Measurements from ENCODE around the gene RNF151. TPM values are rescaled to one million over a fixed set of nuclear protein-coding genes. Genes with fewer than 3 reads are reported as not detected.

The RNF151 gene
- polyA plus RNA-seq, 2 of the 4 experiments (the other 2 are of a cell fraction): not detected

GRCh38 chr16:1944612-1945199 lies 21.9 kb upstream of the RNF151 start:
- no peak overlapping the region for H3K27ac ChIP-seq
- 94% methylated on average over 16 of the region's 21 CpGs for WGBS (ENCODE audit: missing lambda C conversion rate)
- FAIRE-seq (no peak), ATAC-seq (no peak), DNase-seq (ENCODE audit: low read depth in 1 of 2, low spot score in 1 of 2) (no peak)
- H3K9me3 ChIP-seq: no peaks in the 10 kb centered on the region
- peaks cover 19% of the 10 kb centered on the region for H3K4me1 ChIP-seq
- ChIA-PET CTCF (interaction anchor here (1.7 to 2.3 kb wide), 4 partner anchors 9 to 76 kb away, joined by 3 to 8 read pairs (median 6); partner anchors contain the start of gene RPL3L), POLR2A (interaction anchor here (0.6 to 1.9 kb wide), 2 partner anchors 16 to 211 kb away, joined by 4 to 9 read pairs; partner anchors contain the start of gene TRAF7)
- no peak overlapping the region for H3K4me2 ChIP-seq
- TF ChIP-seq BCL3 (IDR thresholded peaks at IDR 0.05): no peak
- TF ChIP-seq EP300 (IDR thresholded peaks at IDR 0.05): no peak
- no peak for TF ChIP-seq EHMT2 (IDR thresholded peaks at IDR 0.05; ENCODE audit: low read depth)
- no peak for TF ChIP-seq HDAC2 (IDR thresholded peaks at IDR 0.05)
- no peak for TF ChIP-seq GATA3 (IDR thresholded peaks at IDR 0.05; ENCODE audit: borderline replicate concordance)
- no peak for TF ChIP-seq HOXB5 (CRISPR knock-in tag; IDR thresholded peaks at IDR 0.05)
- no peak overlapping the region for H3K4me3 ChIP-seq

GRCh38 chr16:1945559-1946391 lies 20.9 kb upstream of the RNF151 start:
- TF ChIP-seq RAD21 (conservative IDR thresholded peaks at IDR 0.05 in 1 of 2, IDR thresholded peaks at IDR 0.05 in 1 of 2) (no peak), EP300 (IDR thresholded peaks at IDR 0.05) (no peak), EHMT2 (IDR thresholded peaks at IDR 0.05; ENCODE audit: low read depth) (no peak), KDM5A (IDR thresholded peaks at IDR 0.05) (no peak), HMGXB4 (CRISPR knock-in tag; IDR thresholded peaks at IDR 0.05; ENCODE audit: borderline replicate concordance) (no peak)
- TF ChIP-seq, protein P1, sequence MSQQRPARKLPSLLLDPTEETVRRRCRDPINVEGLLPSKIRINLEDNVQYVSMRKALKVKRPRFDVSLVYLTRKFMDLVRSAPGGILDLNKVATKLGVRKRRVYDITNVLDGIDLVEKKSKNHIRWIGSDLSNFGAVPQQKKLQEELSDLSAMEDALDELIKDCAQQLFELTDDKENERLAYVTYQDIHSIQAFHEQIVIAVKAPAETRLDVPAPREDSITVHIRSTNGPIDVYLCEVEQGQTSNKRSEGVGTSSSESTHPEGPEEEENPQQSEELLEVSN (IDR thresholded peaks at IDR 0.05; ENCODE audit: borderline replicate concordance, low read depth): no peak
- Histone ChIP-seq H3K4me3 (no peak overlapping the region), H3K4me2 (no peak overlapping the region), H3K4me1 (peaks cover 19% of the 10 kb centered on the region), H3K27ac (no peak overlapping the region), H3K9me3 (no peaks in the 10 kb centered on the region)
- DNase-seq (ENCODE audit: low read depth in 1 of 2, low spot score in 1 of 2) (no peak), ATAC-seq (no peak), FAIRE-seq (no peak)
- POLR2A ChIA-PET: interaction anchor here (1.3 kb wide), 1 partner anchor 19 kb away, joined by 6 read pairs; the partner anchor contains the start of gene RPS2
- 79% methylated on average over 19 of the region's 19 CpGs for WGBS (ENCODE audit: missing lambda C conversion rate)
- CTCF ChIA-PET: interaction anchor here (0.8 to 2.5 kb wide), 10 partner anchors 9 to 82 kb away, joined by 3 to 11 read pairs (median 4); partner anchors contain the start of genes NDUFB10 and RPL3L

- peaks cover 11% of the 10 kb centered on the region for H3K4me1 ChIP-seq
- POLR2A ChIA-PET: interaction anchor here (1.3 kb wide), 1 partner anchor 18 kb away, joined by 6 read pairs; the partner anchor contains the start of gene RPS2
- DNase-seq (ENCODE audit: low read depth in 1 of 2, low spot score in 1 of 2) (no peak), ATAC-seq (no peak), FAIRE-seq (no peak)
- TF ChIP-seq, protein P2, sequence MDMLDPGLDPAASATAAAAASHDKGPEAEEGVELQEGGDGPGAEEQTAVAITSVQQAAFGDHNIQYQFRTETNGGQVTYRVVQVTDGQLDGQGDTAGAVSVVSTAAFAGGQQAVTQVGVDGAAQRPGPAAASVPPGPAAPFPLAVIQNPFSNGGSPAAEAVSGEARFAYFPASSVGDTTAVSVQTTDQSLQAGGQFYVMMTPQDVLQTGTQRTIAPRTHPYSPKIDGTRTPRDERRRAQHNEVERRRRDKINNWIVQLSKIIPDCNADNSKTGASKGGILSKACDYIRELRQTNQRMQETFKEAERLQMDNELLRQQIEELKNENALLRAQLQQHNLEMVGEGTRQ (IDR thresholded peaks at IDR 0.05): no peak
- TF ChIP-seq RAD21 (conservative IDR thresholded peaks at IDR 0.05 in 1 of 2, IDR thresholded peaks at IDR 0.05 in 1 of 2): no peak
- TF ChIP-seq FOXS1 (CRISPR knock-in tag; IDR thresholded peaks at IDR 0.05): no peak
- no peak for TF ChIP-seq CHD2 (IDR thresholded peaks at IDR 0.05; ENCODE audit: low read length, partially characterized antibody)
- no peak for TF ChIP-seq EP300 (IDR thresholded peaks at IDR 0.05)
- TF ChIP-seq MAZ (IDR thresholded peaks at IDR 0.05; ENCODE audit: borderline replicate concordance, low read depth, low read length): no peak
- TF ChIP-seq CHD4 (IDR thresholded peaks at IDR 0.05; ENCODE audit: borderline replicate concordance): no peak
- TF ChIP-seq ZNF302 (CRISPR knock-in tag; IDR thresholded peaks at IDR 0.05): no peak
- no peak for TF ChIP-seq CBX2 (IDR thresholded peaks at IDR 0.05; ENCODE audit: borderline replicate concordance, low read depth)
- no peak for TF ChIP-seq CTCF (IDR thresholded peaks at IDR 0.05)
- no peak overlapping the region for H3K4me2 ChIP-seq
- no peak overlapping the region for H3K27ac ChIP-seq
- WGBS (ENCODE audit: missing lambda C conversion rate): 92% methylated on average over 19 of the region's 38 CpGs
- CTCF ChIA-PET: interaction anchor here (0.8 to 2.5 kb wide), 8 partner anchors 8 to 83 kb away, joined by 3 to 11 read pairs (median 3); partner anchors contain the start of genes NDUFB10 and RPL3L
- no peaks in the 10 kb centered on the region for H3K9me3 ChIP-seq
- no peak overlapping the region for H3K4me3 ChIP-seq
Observed at GRCh38 chr16:1946495-1947368, 19.9 kb upstream of the RNF151 start.

All from A549 (cell line).